Peyer's patch (tissue), 4 donors: ENCODE data around the gene SLC15A1.

Experiments
- CTCF ChIP-seq, 6 experiments: fragments of 450-650 bp in 4 of 6; fragments of 200-600 bp in 2 of 6; sonication (generic) in 1 of 6; IDR thresholded peaks; one replicate each; pipeline ENCODE4 v1.5.1; 2017 to 2019; ENCODE audit warnings: antibody characterized with exemption in 6 of 6, mild to moderate bottlenecking in 3 of 6, moderate library complexity in 1 of 6
- POLR2A ChIP-seq, 2 donors: fragments of 450-650 bp; IDR thresholded peaks; one replicate each; pipeline ENCODE4 v1.5.1; 2017; ENCODE audit warnings: antibody characterized with exemption in 2 of 2, mild to moderate bottlenecking in 2 of 2, moderate library complexity in 2 of 2

- TF ChIP-seq CTCF (IDR thresholded peaks at IDR 0.05) (peak in 1 of 6 experiments; percentile 3), POLR2A (IDR thresholded peaks at IDR 0.05) (peak in 1 of 2 donors; percentile 33)
Observed at GRCh38 chr13:98650396-98651107, 101.9 kb downstream of the SLC15A1 start.
